ENCODE measurements around the gene CEMIP.

GRCh38 chr15:80846031-80846815, 67.1 kb downstream of the CEMIP start:
- TF ChIP-seq CTCF (conservative IDR thresholded peaks at IDR 0.05): no peak
- no peak for TF ChIP-seq EZH2 (IDR thresholded peaks at IDR 0.05; ENCODE audit: low read depth)
